H1 (cell line): ENCODE data around the gene AKT1. TPM values are rescaled to one million over a fixed set of nuclear protein-coding genes. Genes with fewer than 3 reads are reported as not detected.

ENCODE experiments used
- CTCF ChIA-PET: fragments of 300-600 bp; sonication (Branson Sonifier 250); formaldehyde crosslinking; loops from one replicate; lab custom pipeline; 2021; ENCODE audit not compliant: partially characterized antibody; lab: Charles Lee
- POLR2A ChIA-PET: fragments of 300-600 bp; sonication (Branson Sonifier 250); formaldehyde crosslinking; loops from one replicate; lab custom pipeline; 2021; ENCODE audit warnings: inconsistent platforms; ENCODE audit not compliant: partially characterized antibody; lab: Charles Lee
- DNase-seq, 2 experiments: peaks; one replicate each; pipeline versions ENCODE4 v3.0.0 to v3.0.0-alpha.2; 2010 to 2022; ENCODE audit warnings: low spot score in 2 of 2, low read depth in 1 of 2, mixed read lengths in 1 of 2
- FAIRE-seq: peaks from 2 replicates; lab custom pipeline; 2011; peaks lifted over from hg19 to GRCh38; lab: Jason Lieb, UNC
- H2AFZ ChIP-seq: 2 replicates; pipeline ENCODE4 v1.8.1; 2012; ENCODE audit warnings: low read length, inconsistent platforms
- H2AK5ac ChIP-seq: 2 replicates; pipeline ENCODE4 v1.6.1; 2013; ENCODE audit warnings: low read depth, low read length
- H2BK120ac ChIP-seq: replicated peaks from 2 replicates; pipeline ENCODE3; 2013; ENCODE audit warnings: low read depth, low read length, inconsistent platforms
- H2BK12ac ChIP-seq: 2 replicates; pipeline ENCODE4 v1.6.1; 2013; ENCODE audit warnings: low read depth, low read length
- H2BK15ac ChIP-seq: 2 replicates; pipeline ENCODE4 v1.6.1; 2013; ENCODE audit warnings: low read length
- H2BK20ac ChIP-seq: 2 replicates; pipeline ENCODE4 v1.6.1; 2013; ENCODE audit warnings: low read length
- H2BK5ac ChIP-seq: 2 replicates; pipeline ENCODE4 v1.6.1; 2013; ENCODE audit warnings: low read depth, low read length
- H3K14ac ChIP-seq: 2 replicates; pipeline ENCODE4 v1.6.1; 2013; ENCODE audit warnings: inconsistent platforms; ENCODE audit not compliant: insufficient read length
- H3K18ac ChIP-seq: 2 replicates; pipeline ENCODE4 v1.6.1; 2013; ENCODE audit warnings: low read length; ENCODE audit errors: extremely low read depth
- H3K23ac ChIP-seq: 2 replicates; pipeline ENCODE4 v1.6.1; 2013; ENCODE audit warnings: inconsistent platforms; ENCODE audit not compliant: insufficient read length
- H3K23me2 ChIP-seq: 2 replicates; pipeline ENCODE4 v1.6.1; 2013; ENCODE audit warnings: low read depth, low read length
- H3K27ac ChIP-seq: 2 replicates; pipeline ENCODE4 v1.6.1; 2011; ENCODE audit warnings: low read depth, low read length, inconsistent platforms
- H3K27me3 ChIP-seq, 4 experiments: replicated peaks in 1 of 4; 1 replicate in 1 of 4; 2 replicates in 3 of 4; pipeline versions ENCODE4 v1.6.1 to v1.8.1; 2011 to 2013; ENCODE audit warnings: low read length in 3 of 4, mild to moderate bottlenecking in 3 of 4, inconsistent platforms in 2 of 4, mixed read lengths in 2 of 4, moderate library complexity in 1 of 4; ENCODE audit not compliant: control insufficient read depth in 3 of 4, insufficient read depth in 3 of 4; ENCODE audit errors: extremely low read depth in 1 of 4
- H3K36me3 ChIP-seq, 4 experiments: 2 replicates each; pipeline versions ENCODE4 v1.6.1 to v1.8.1; 2011 to 2013; ENCODE audit warnings: mild to moderate bottlenecking in 4 of 4, low read length in 3 of 4, moderate library complexity in 2 of 4, control low read depth in 1 of 4, inconsistent platforms in 1 of 4; ENCODE audit not compliant: insufficient read depth in 4 of 4, control insufficient read depth in 2 of 4
- H3K4ac ChIP-seq: replicated peaks from 2 replicates; pipeline ENCODE3; 2013; ENCODE audit warnings: low read length, low read depth, mixed read lengths, inconsistent platforms; ENCODE audit not compliant: insufficient read length
- H3K4me1 ChIP-seq, 4 experiments: replicated peaks in 1 of 4; 1 replicate in 1 of 4; 2 replicates in 3 of 4; pipeline versions ENCODE4 v1.6.1 to v1.8.1; 2011 to 2013; ENCODE audit warnings: low read length in 3 of 4, inconsistent platforms in 2 of 4, mixed read lengths in 1 of 4; ENCODE audit not compliant: insufficient read depth in 4 of 4, control insufficient read depth in 3 of 4
- H3K4me2 ChIP-seq, 2 experiments: 2 replicates each; pipeline versions ENCODE4 v1.6.1 to v1.8.1; 2011 to 2013; ENCODE audit warnings: low read depth in 2 of 2, low read length in 2 of 2, control low read depth in 1 of 2, inconsistent platforms in 1 of 2, mild to moderate bottlenecking in 1 of 2; ENCODE audit not compliant: insufficient read depth in 1 of 2
- H3K4me3 ChIP-seq, 4 experiments: fragments of 200-600, 300-600 bp in 1 of 4; sonication (generic), shearing (Covaris generic), sonication (Bioruptor Twin) in 1 of 4; 2 replicates each; pipeline versions ENCODE4 v1.5.1 to v1.8.1; 2011 to 2016; ENCODE audit warnings: low read length in 4 of 4, low read depth in 3 of 4, control low read depth in 2 of 4, inconsistent platforms in 2 of 4, mild to moderate bottlenecking in 2 of 4, mixed read lengths in 1 of 4, moderate library complexity in 1 of 4; ENCODE audit not compliant: insufficient read depth in 2 of 4; ENCODE audit errors: extremely low read depth in 1 of 4
- H3K56ac ChIP-seq: replicated peaks from 2 replicates; pipeline ENCODE3; 2013; ENCODE audit warnings: low read depth, mild to moderate bottlenecking, mixed read lengths, low read length, inconsistent platforms; ENCODE audit not compliant: insufficient read length
- H3K79me1 ChIP-seq: 2 replicates; pipeline ENCODE4 v1.6.1; 2013; ENCODE audit warnings: low read depth, low read length, control low read depth
- H3K79me2 ChIP-seq, 2 experiments: 2 replicates each; pipeline versions ENCODE4 v1.6.1 to v1.8.1; 2012 to 2013; ENCODE audit warnings: low read length in 2 of 2, mild to moderate bottlenecking in 2 of 2, inconsistent platforms in 1 of 2; ENCODE audit not compliant: insufficient read depth in 2 of 2, control insufficient read depth in 1 of 2
- H3K9ac ChIP-seq, 4 experiments: replicated peaks in 1 of 4; 1 replicate in 1 of 4; 2 replicates in 3 of 4; pipeline versions ENCODE4 v1.6.1 to v1.8.1; 2011 to 2013; ENCODE audit warnings: low read depth in 3 of 4, low read length in 3 of 4, control low read depth in 2 of 4, mild to moderate bottlenecking in 2 of 4, moderate library complexity in 2 of 4, inconsistent platforms in 1 of 4; ENCODE audit errors: extremely low read depth in 1 of 4
- H3K9me3 ChIP-seq, 2 experiments: 2 replicates each; pipeline versions ENCODE4 v1.6.1 to v1.8.1; 2012 to 2013; ENCODE audit warnings: mild to moderate bottlenecking in 2 of 2, moderate library complexity in 2 of 2, control low read depth in 1 of 2, inconsistent platforms in 1 of 2, low read depth in 1 of 2, low read length in 1 of 2, mixed read lengths in 1 of 2; ENCODE audit not compliant: insufficient read depth in 2 of 2
- H4K20me1 ChIP-seq, 2 experiments: replicated peaks in 1 of 2; 2 replicates each; pipeline versions ENCODE3 to v1.8.1; 2011 to 2013; ENCODE audit warnings: inconsistent platforms in 2 of 2, low read length in 2 of 2, mild to moderate bottlenecking in 1 of 2; ENCODE audit not compliant: insufficient read depth in 2 of 2, control insufficient read depth in 1 of 2
- H4K5ac ChIP-seq: 2 replicates; pipeline ENCODE4 v1.6.1; 2013; ENCODE audit warnings: low read length, low read depth, mixed read lengths, inconsistent platforms; ENCODE audit not compliant: insufficient read length
- H4K8ac ChIP-seq: 2 replicates; pipeline ENCODE4 v1.8.0; 2013; ENCODE audit warnings: mild to moderate bottlenecking, moderate library complexity, low read length, inconsistent platforms; ENCODE audit not compliant: insufficient read depth; ENCODE audit errors: extremely low read depth
- H4K91ac ChIP-seq: replicated peaks from 2 replicates; pipeline ENCODE3; 2013; ENCODE audit warnings: low read length, mixed read lengths, inconsistent platforms; ENCODE audit not compliant: insufficient read length
- WGBS, 2 experiments: shearing (Covaris generic) in 1 of 2; methylation state at CpG; one replicate each; pipeline versions ENCODE4 v1.1.6 to v1.1.7; 2013 to 2015; ENCODE audit warnings: low lambda C conversion rate in 2 of 2, mixed read lengths in 2 of 2, inconsistent platforms in 1 of 2, low coverage in 1 of 2, missing lambda C conversion rate in 1 of 2; ENCODE audit not compliant: insufficient replicate concordance in 2 of 2, insufficient coverage in 1 of 2, insufficient read length in 1 of 2; ENCODE audit errors: extremely low coverage in 1 of 2, missing lambda C conversion rate in 1 of 2; 5-methylcytosine and 5-hydroxymethylcytosine counted together
- polyA plus RNA-seq, 7 experiments: library from polyadenylated mRNA; depleted of rRNA in 3 of 7; stranded (reverse) in 5 of 7; unstranded in 2 of 7; fragments of >200 nt in 5 of 7; fragments of 200-250 nt in 2 of 7; gene quantifications; 1 replicate in 5 of 7; 2 replicates in 1 of 7; 4 replicates in 1 of 7; pipeline versions ENCODE4 v1.2.1 to v1.2.3, GENCODE V29; 2011 to 2013; ENCODE audit warnings: missing spikeins in 2 of 7, mixed read lengths in 2 of 7
- total RNA-seq: library from RNA; stranded (reverse); fragmentation: NEBNext Ultra II Directional; extraction: Animal tissue kit (Norgen Biotek cat#: 25700); gene quantifications from 2 replicates; pipeline ENCODE4 v1.2.1, GENCODE V29; 2021

The AKT1 gene
- total and polyA plus RNA-seq, 2 of the 8 experiments (the other 6 are each of a cell fraction or from before 2014, with no cell fraction given) = 68.1 to 71.5 TPM

DNA sequence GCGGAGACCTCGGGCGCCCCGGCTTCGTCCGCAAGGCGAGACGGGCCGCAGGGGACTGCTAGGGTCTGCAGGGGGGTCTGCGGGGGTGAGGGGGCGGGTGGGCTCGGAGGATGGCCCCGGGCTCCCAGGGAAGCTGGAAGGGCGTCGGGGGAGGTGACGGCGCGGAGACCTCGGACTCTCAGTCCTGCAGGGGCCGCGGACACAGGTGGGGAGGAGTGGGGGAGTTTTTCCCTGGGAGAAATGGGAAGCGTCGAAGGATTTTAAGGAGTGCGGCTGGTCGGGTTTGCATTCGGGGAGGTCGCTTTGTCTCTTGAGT lies 31.3 kb upstream of the AKT1 start:
- ChIA-PET CTCF (interaction anchor here (0.6 to 4.1 kb wide), 32 partner anchors 18 to 689 kb away, joined by 3 to 40 read pairs (median 4); partner anchors contain the start of genes CEP170B, SIVA1 and ZBTB42), POLR2A (interaction anchor here (0.6 to 3.3 kb wide), 10 partner anchors 14 to 74 kb away, joined by 3 to 14 read pairs (median 4); partner anchors contain the start of genes CEP170B and SIVA1)
- H3K36me3 ChIP-seq = no peaks in the 10 kb centered on the region
- peaks cover 21% of the 10 kb centered on the region; the same call in 1 of the 2 replicates for H3K23me2 ChIP-seq
- no peak overlapping the region for H2BK15ac ChIP-seq
- no peaks in the 10 kb centered on the region for H3K79me1 ChIP-seq
- no peak overlapping the region for H2BK12ac ChIP-seq
- H3K4me3 ChIP-seq = peak overlapping the region; percentile 25 to 57 (median 38)
- no peak overlapping the region for H2BK120ac ChIP-seq
- H2AK5ac ChIP-seq = no peak overlapping the region
- peaks cover 0 to 7% (median 5%) of the 10 kb centered on the region in 4 experiments; a peak in 4 of 7 replicates for H3K4me1 ChIP-seq
- peak overlapping the region; percentile 65 to 75 for H3K4me2 ChIP-seq
- H3K9ac ChIP-seq = no peak overlapping the region
- DNase-seq (peak in 1 of 2 experiments; percentile 62), FAIRE-seq (no peak)
- no peak overlapping the region for H3K23ac ChIP-seq
- 0 out of 2 replicates have a peak overlapping the region, but pooled peaks have one; percentile 24 for H2BK5ac ChIP-seq
- H3K27me3 ChIP-seq = peaks cover 0 to 26% (median 19%) of the 10 kb centered on the region in 4 experiments; a peak in 6 of 7 replicates
- H4K91ac ChIP-seq = no peak overlapping the region
- H4K8ac ChIP-seq = no peak overlapping the region
- no peak overlapping the region for H3K4ac ChIP-seq
- no peak overlapping the region for H3K27ac ChIP-seq
- H4K20me1 ChIP-seq = peaks cover 0 to 8% of the 10 kb centered on the region in 2 experiments
- no peak overlapping the region for H3K56ac ChIP-seq
- H2BK20ac ChIP-seq = no peak overlapping the region
- H3K79me2 ChIP-seq = no peaks in the 10 kb centered on the region
- H4K5ac ChIP-seq = no peak overlapping the region
- H3K9me3 ChIP-seq = no peaks in the 10 kb centered on the region
- H3K18ac ChIP-seq = no peak overlapping the region
- no peak overlapping the region for H2AFZ ChIP-seq
- no peak overlapping the region for H3K14ac ChIP-seq
- WGBS, 2 experiments = no CpG with 5 or more reads among the region's 27 CpGs
